ENCODE measurements around the gene CASZ1. TPM values are rescaled to one million over a fixed set of nuclear protein-coding genes. Genes with fewer than 3 reads are reported as not detected.
A peak's percentile ranks its signal among the peaks of the same experiment; 100 is the strongest.

The CASZ1 gene
- total and polyA plus RNA-seq, 5 experiments from 2014 or later, result 0.60 to 13.0 (median 1.4) TPM

GRCh38 chr1:10761503-10762152 is 34.8 kb downstream of the CASZ1 start:
- DNase-seq (no peak), ATAC-seq (no peak)
- H3K27me3 Mint-ChIP-seq, result peaks cover 0 to 3% (median 0%) of the 10 kb centered on the region in 5 donors
- no peaks in the 10 kb centered on the region for H3K9me3 Mint-ChIP-seq
- POLR2A ChIA-PET, result no interaction called here
- H3K36me3 Mint-ChIP-seq, result no peaks in the 10 kb centered on the region
- H3K27ac Mint-ChIP-seq, result no peak overlapping the region
- H3K4me3 Mint-ChIP-seq, result no peak overlapping the region
- peaks cover 0 to 5% (median 3%) of the 10 kb centered on the region in 4 donors for H3K4me1 Mint-ChIP-seq

- peaks cover 0 to 9% (median 6%) of the 10 kb centered on the region in 4 donors for H3K4me1 Mint-ChIP-seq
- H3K9me3 Mint-ChIP-seq, result no peaks in the 10 kb centered on the region
- no peak overlapping the region for H3K27ac Mint-ChIP-seq
- H3K27me3 Mint-ChIP-seq, result peaks cover 0 to 3% (median 0%) of the 10 kb centered on the region in 5 donors
- no peak overlapping the region for H3K4me3 Mint-ChIP-seq
- DNase-seq (no peak), ATAC-seq (no peak)
- H3K36me3 Mint-ChIP-seq, result no peaks in the 10 kb centered on the region
- POLR2A ChIA-PET, result no interaction called here
Observed at GRCh38 chr1:10760566-10761502, 35.6 kb downstream of the CASZ1 start.

- Mint-ChIP-seq H3K36me3 (no peaks in the 10 kb centered on the region), H3K9me3 (no peaks in the 10 kb centered on the region), H3K27me3 (peaks cover 0 to 3% (median 0%) of the 10 kb centered on the region in 5 donors), H3K4me3 (no peak overlapping the region), H3K27ac (peak overlapping the region in 1 of 10 donors; percentile 37), H3K4me1 (peaks cover 0 to 16% (median 8%) of the 10 kb centered on the region in 4 donors)
- no peak for ATAC-seq
- DNase-seq, result no peak
- POLR2A ChIA-PET, result no interaction called here
Observed at GRCh38 chr1:10759413-10760200, 36.8 kb downstream of the CASZ1 start.

GRCh38 chr1:10756842-10757241 is 39.6 kb downstream of the CASZ1 start:
- peaks cover 0 to 3% (median 0%) of the 10 kb centered on the region in 5 donors for H3K27me3 Mint-ChIP-seq
- no peak for DNase-seq
- H3K4me1 Mint-ChIP-seq, result peaks cover 0 to 17% (median 8%) of the 10 kb centered on the region in 4 donors
- no peak for ATAC-seq
- POLR2A ChIA-PET, result no interaction called here
- H3K27ac Mint-ChIP-seq, result peak overlapping the region in 1 of 10 donors; percentile 31
- H3K36me3 Mint-ChIP-seq, result no peaks in the 10 kb centered on the region
- H3K4me3 Mint-ChIP-seq, result peak overlapping the region in 1 of 10 donors; percentile 26
- no peaks in the 10 kb centered on the region for H3K9me3 Mint-ChIP-seq

- no peaks in the 10 kb centered on the region for H3K9me3 Mint-ChIP-seq
- peaks cover 0 to 17% (median 8%) of the 10 kb centered on the region in 4 donors for H3K4me1 Mint-ChIP-seq
- peak overlapping the region in 5 of 10 donors; percentile 13 to 27 (median 23) for H3K4me3 Mint-ChIP-seq
- ATAC-seq (peak; percentile 100), DNase-seq (peak; percentile 42 to 83 (median 64))
- POLR2A ChIA-PET, result no interaction called here
- H3K36me3 Mint-ChIP-seq, result no peaks in the 10 kb centered on the region
- no peak overlapping the region for H3K27ac Mint-ChIP-seq
- H3K27me3 Mint-ChIP-seq, result peaks cover 0 to 3% (median 0%) of the 10 kb centered on the region in 5 donors
Observed at GRCh38 chr1:10755970-10756521, 40.4 kb downstream of the CASZ1 start.

- DNase-seq (no peak), ATAC-seq (no peak)
- H3K4me1 Mint-ChIP-seq, result peaks cover 0 to 17% (median 8%) of the 10 kb centered on the region in 4 donors
- no peaks in the 10 kb centered on the region for H3K36me3 Mint-ChIP-seq
- peak overlapping the region in 1 of 10 donors; percentile 49 for H3K27ac Mint-ChIP-seq
- no peak overlapping the region for H3K4me3 Mint-ChIP-seq
- no peaks in the 10 kb centered on the region for H3K9me3 Mint-ChIP-seq
- POLR2A ChIA-PET, result no interaction called here
- peaks cover 0 to 3% (median 0%) of the 10 kb centered on the region in 5 donors for H3K27me3 Mint-ChIP-seq
Observed at GRCh38 chr1:10754568-10755329, 41.7 kb downstream of the CASZ1 start.

- peak in 1 of 2 donors; percentile 32 for ATAC-seq
- Mint-ChIP-seq H3K27ac (peak overlapping the region in 1 of 10 donors; percentile 71), H3K4me3 (no peak overlapping the region), H3K36me3 (no peaks in the 10 kb centered on the region), H3K27me3 (peaks cover 0 to 3% (median 0%) of the 10 kb centered on the region in 5 donors), H3K9me3 (no peaks in the 10 kb centered on the region), H3K4me1 (peaks cover 0 to 17% (median 8%) of the 10 kb centered on the region in 4 donors)
- DNase-seq, result peak in 2 of 10 donors; percentile 10 to 28
- POLR2A ChIA-PET, result no interaction called here
Observed at GRCh38 chr1:10753299-10753698, 43.1 kb downstream of the CASZ1 start.

GRCh38 chr1:10751561-10752085 is 44.8 kb downstream of the CASZ1 start:
- Mint-ChIP-seq H3K4me3 (no peak overlapping the region), H3K27me3 (no peaks in the 10 kb centered on the region), H3K36me3 (no peaks in the 10 kb centered on the region), H3K4me1 (peaks cover 0 to 15% (median 3%) of the 10 kb centered on the region in 4 donors), H3K9me3 (no peaks in the 10 kb centered on the region), H3K27ac (no peak overlapping the region)
- ATAC-seq (no peak), DNase-seq (no peak)
- POLR2A ChIA-PET, result no interaction called here

GRCh38 chr1:10751160-10751559 is 45.3 kb downstream of the CASZ1 start:
- peaks cover 0 to 13% (median 3%) of the 10 kb centered on the region in 4 donors for H3K4me1 Mint-ChIP-seq
- no peak overlapping the region for H3K4me3 Mint-ChIP-seq
- H3K36me3 Mint-ChIP-seq, result no peaks in the 10 kb centered on the region
- no peaks in the 10 kb centered on the region for H3K9me3 Mint-ChIP-seq
- no peak for DNase-seq
- H3K27ac Mint-ChIP-seq, result no peak overlapping the region
- H3K27me3 Mint-ChIP-seq, result no peaks in the 10 kb centered on the region
- no peak for ATAC-seq
- POLR2A ChIA-PET, result no interaction called here

- DNase-seq, result no peak
- H3K4me3 Mint-ChIP-seq, result no peak overlapping the region
- H3K27me3 Mint-ChIP-seq, result peaks cover 0 to 11% (median 2%) of the 10 kb centered on the region in 5 donors
- no peak overlapping the region for H3K27ac Mint-ChIP-seq
- no peaks in the 10 kb centered on the region for H3K9me3 Mint-ChIP-seq
- no peaks in the 10 kb centered on the region for H3K4me1 Mint-ChIP-seq
- no peak for ATAC-seq
- no peaks in the 10 kb centered on the region for H3K36me3 Mint-ChIP-seq
- POLR2A ChIA-PET, result no interaction called here
Observed at GRCh38 chr1:10745886-10746455, 50.5 kb downstream of the CASZ1 start.

- POLR2A ChIA-PET, result no interaction called here
- peaks cover 0 to 11% (median 2%) of the 10 kb centered on the region in 5 donors for H3K27me3 Mint-ChIP-seq
- H3K4me1 Mint-ChIP-seq, result no peaks in the 10 kb centered on the region
- no peaks in the 10 kb centered on the region for H3K9me3 Mint-ChIP-seq
- no peaks in the 10 kb centered on the region for H3K36me3 Mint-ChIP-seq
- no peak for ATAC-seq
- DNase-seq, result no peak
- H3K4me3 Mint-ChIP-seq, result no peak overlapping the region
- no peak overlapping the region for H3K27ac Mint-ChIP-seq
Observed at GRCh38 chr1:10745383-10745782, 51.1 kb downstream of the CASZ1 start.
